ENCODE results near the gene ADAM10.
"Not testable (repeated sequence)": the region's sequence is repeated elsewhere in the genome, so short reads cannot be mapped to it uniquely, and the experiment has no call there.

The ADAM10 gene

GRCh38 chr15:58749532-58750337 lies at the start of gene ADAM10:
ADAM10 (minus strand) TSS chr15:58749707; CDS start chr15:58749534, 173 bp downstream.
- DNase-seq (ENCODE audit: low read depth), result peak; percentile 98

GRCh38 chr15:58797505-58797904 lies 48.0 kb upstream of the ADAM10 start:
- no peak for DNase-seq (ENCODE audit: low read depth)

- DNase-seq (ENCODE audit: low read depth), result no peak
Observed at GRCh38 chr15:58795825-58796224, 46.3 kb upstream of the ADAM10 start.

- no peak for DNase-seq (ENCODE audit: low read depth)
Observed at GRCh38 chr15:58793862-58794261, 44.4 kb upstream of the ADAM10 start.

- no peak for DNase-seq (ENCODE audit: low read depth)
Observed at GRCh38 chr15:58788056-58788710, 38.7 kb upstream of the ADAM10 start.

GRCh38 chr15:58785355-58785754 lies 35.8 kb upstream of the ADAM10 start:
- DNase-seq (ENCODE audit: low read depth), result no peak

- DNase-seq (ENCODE audit: low read depth), result no peak
Observed at GRCh38 chr15:58779554-58779953, 30.0 kb upstream of the ADAM10 start.

- no peak for DNase-seq (ENCODE audit: low read depth)
Observed at GRCh38 chr15:58777107-58777506, 27.6 kb upstream of the ADAM10 start.

GRCh38 chr15:58775402-58775801 lies 25.9 kb upstream of the ADAM10 start:
- DNase-seq (ENCODE audit: low read depth), result no peak

GRCh38 chr15:58773024-58773423 lies 23.5 kb upstream of the ADAM10 start:
- no peak for DNase-seq (ENCODE audit: low read depth)

- no peak for DNase-seq (ENCODE audit: low read depth)
Observed at GRCh38 chr15:58771621-58772250, 22.2 kb upstream of the ADAM10 start.

GRCh38 chr15:58770857-58771620 lies 21.5 kb upstream of the ADAM10 start, which contains the start of gene MINDY2:
MINDY2 (plus strand) TSS chr15:58771302; CDS start chr15:58771396, 94 bp downstream.
- peak; percentile 86 for DNase-seq (ENCODE audit: low read depth)

GRCh38 chr15:58770519-58770856 lies 21.0 kb upstream of the ADAM10 start:
- DNase-seq (ENCODE audit: low read depth), result no peak

GRCh38 chr15:58768601-58769004 lies 19.1 kb upstream of the ADAM10 start:
- DNase-seq (ENCODE audit: low read depth), result not testable (repeated sequence)

- no peak for DNase-seq (ENCODE audit: low read depth)
Observed at GRCh38 chr15:58766290-58766689, 16.8 kb upstream of the ADAM10 start.

- DNase-seq (ENCODE audit: low read depth), result no peak
Observed at GRCh38 chr15:58764468-58764867, 15.0 kb upstream of the ADAM10 start.

- no peak for DNase-seq (ENCODE audit: low read depth)
Observed at GRCh38 chr15:58762731-58763130, 13.2 kb upstream of the ADAM10 start.

- no peak for DNase-seq (ENCODE audit: low read depth)
Observed at GRCh38 chr15:58762285-58762684, 12.8 kb upstream of the ADAM10 start.

GRCh38 chr15:58761010-58761388 lies 11.5 kb upstream of the ADAM10 start:
- DNase-seq (ENCODE audit: low read depth), result no peak

GRCh38 chr15:58760385-58761009 lies 11.0 kb upstream of the ADAM10 start:
- no peak for DNase-seq (ENCODE audit: low read depth)

- DNase-seq (ENCODE audit: low read depth), result no peak
Observed at GRCh38 chr15:58758141-58758540, 8.6 kb upstream of the ADAM10 start.

GRCh38 chr15:58755956-58756355 lies 6.4 kb upstream of the ADAM10 start:
- DNase-seq (ENCODE audit: low read depth), result no peak
